ENCODE data around the gene IFT81.
A peak's percentile ranks its signal among the peaks of the same experiment; 100 is the strongest.
"Not testable (repeated sequence)": the region's sequence is repeated elsewhere in the genome, so short reads cannot be mapped to it uniquely, and the experiment has no call there.

IFT81 gene

GRCh38 chr12:110249105-110249504 is 124.9 kb downstream of the IFT81 start:
- no peak overlapping the region for H3K4me3 ChIP-seq (ENCODE audit: control insufficient read depth, low read depth, low read length)
- TF ChIP-seq CTCF (conservative IDR thresholded peaks at IDR 0.05; ENCODE audit: control insufficient read depth, insufficient read depth, low read depth, low read length), result no peak
- no peak for DNase-seq (ENCODE audit: low read depth)

GRCh38 chr12:110249716-110250225 is 125.6 kb downstream of the IFT81 start:
- TF ChIP-seq CTCF (conservative IDR thresholded peaks at IDR 0.05; ENCODE audit: control insufficient read depth, insufficient read depth, low read depth, low read length), result no peak
- H3K4me3 ChIP-seq (ENCODE audit: control insufficient read depth, low read depth, low read length), result no peak overlapping the region
- no peak for DNase-seq (ENCODE audit: low read depth)

GRCh38 chr12:110251381-110251780 is 127.2 kb downstream of the IFT81 start:
- H3K4me3 ChIP-seq (ENCODE audit: control insufficient read depth, low read depth, low read length), result no peak overlapping the region
- no peak for TF ChIP-seq CTCF (conservative IDR thresholded peaks at IDR 0.05; ENCODE audit: control insufficient read depth, insufficient read depth, low read depth, low read length)
- no peak for DNase-seq (ENCODE audit: low read depth)

- DNase-seq (ENCODE audit: low read depth), result no peak
- H3K4me3 ChIP-seq (ENCODE audit: control insufficient read depth, low read depth, low read length), result no peak overlapping the region
- TF ChIP-seq CTCF (conservative IDR thresholded peaks at IDR 0.05; ENCODE audit: control insufficient read depth, insufficient read depth, low read depth, low read length), result no peak
Measured at GRCh38 chr12:110252716-110253115, 128.6 kb downstream of the IFT81 start.

- DNase-seq (ENCODE audit: low read depth), result peak; percentile 64
- no peak for TF ChIP-seq CTCF (conservative IDR thresholded peaks at IDR 0.05; ENCODE audit: control insufficient read depth, insufficient read depth, low read depth, low read length)
- no peak overlapping the region for H3K4me3 ChIP-seq (ENCODE audit: control insufficient read depth, low read depth, low read length)
Measured at GRCh38 chr12:110253176-110253575, 129.0 kb downstream of the IFT81 start.

- H3K4me3 ChIP-seq (ENCODE audit: control insufficient read depth, low read depth, low read length), result no peak overlapping the region
- DNase-seq (ENCODE audit: low read depth), result no peak
- no peak for TF ChIP-seq CTCF (conservative IDR thresholded peaks at IDR 0.05; ENCODE audit: control insufficient read depth, insufficient read depth, low read depth, low read length)
Measured at GRCh38 chr12:110254971-110255540, 130.9 kb downstream of the IFT81 start.

GRCh38 chr12:110255890-110256456 is 131.8 kb downstream of the IFT81 start:
- not testable (repeated sequence) for H3K4me3 ChIP-seq (ENCODE audit: control insufficient read depth, low read depth, low read length); DNase-seq (ENCODE audit: low read depth)

All from fibroblast of mammary gland (primary cell).